Medulla oblongata (tissue), 1 donor: Measurements from ENCODE around the gene RAB28.

ENCODE experiments used
- DNase-seq: peaks from one replicate; pipeline ENCODE4 v3.0.0-alpha.2; 2015; ENCODE audit errors: extremely low spot score

RAB28 gene

DNA sequence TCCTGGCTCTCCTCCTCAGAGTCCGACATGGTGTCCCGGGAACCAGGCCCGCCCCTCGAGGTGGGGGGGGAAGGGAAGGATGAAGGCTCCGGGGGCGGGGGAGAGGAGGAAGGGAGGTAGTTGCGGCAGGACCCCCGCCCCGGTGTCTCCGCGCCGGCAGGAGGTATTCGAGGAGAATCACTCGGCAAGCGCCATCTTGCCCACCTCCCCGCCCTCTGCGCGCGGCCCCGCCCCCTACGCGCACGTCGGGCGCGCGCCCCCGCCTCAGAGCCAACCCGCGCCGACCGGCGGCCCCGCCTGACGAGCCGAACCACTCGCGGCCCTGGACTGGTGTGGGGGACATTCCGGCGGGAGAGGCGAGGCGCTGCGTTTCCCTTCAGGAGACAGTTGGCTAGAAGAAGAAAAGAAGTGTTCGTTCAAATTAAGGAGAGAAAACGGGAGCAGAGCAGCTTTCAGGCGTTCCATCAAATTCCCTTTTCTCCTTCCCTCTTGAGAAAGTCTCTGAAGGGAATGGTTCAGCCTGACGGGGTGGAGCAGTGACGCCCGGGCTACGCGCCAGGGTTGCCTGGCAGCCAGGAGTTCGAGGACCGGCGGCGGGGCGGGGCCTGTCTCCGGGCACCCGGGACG, at the start of gene RAB28:
RAB28 (minus strand) TSS at position 219 of the 627 bp plus-strand sequence.
- peak; percentile 98 for DNase-seq

DNA sequence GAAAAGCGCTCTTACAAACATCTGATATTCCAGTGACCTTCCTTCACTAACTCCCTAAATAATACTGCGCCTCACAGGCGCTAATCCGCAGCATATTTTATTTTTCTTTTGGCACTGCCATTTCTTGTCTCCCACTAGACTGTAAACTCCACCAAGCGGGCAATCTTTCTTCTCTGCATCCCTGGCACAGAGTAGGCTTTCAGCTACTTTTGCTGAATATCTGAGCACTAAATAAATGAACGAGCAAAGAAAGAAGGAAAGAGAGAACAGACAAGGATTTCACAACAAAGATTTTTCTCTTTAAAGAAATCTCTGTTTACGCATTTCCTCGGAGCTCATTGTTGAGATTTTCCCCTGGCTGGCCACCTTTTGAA, 47.5 kb upstream of the RAB28 start:
- DNase-seq, result no peak

DNA sequence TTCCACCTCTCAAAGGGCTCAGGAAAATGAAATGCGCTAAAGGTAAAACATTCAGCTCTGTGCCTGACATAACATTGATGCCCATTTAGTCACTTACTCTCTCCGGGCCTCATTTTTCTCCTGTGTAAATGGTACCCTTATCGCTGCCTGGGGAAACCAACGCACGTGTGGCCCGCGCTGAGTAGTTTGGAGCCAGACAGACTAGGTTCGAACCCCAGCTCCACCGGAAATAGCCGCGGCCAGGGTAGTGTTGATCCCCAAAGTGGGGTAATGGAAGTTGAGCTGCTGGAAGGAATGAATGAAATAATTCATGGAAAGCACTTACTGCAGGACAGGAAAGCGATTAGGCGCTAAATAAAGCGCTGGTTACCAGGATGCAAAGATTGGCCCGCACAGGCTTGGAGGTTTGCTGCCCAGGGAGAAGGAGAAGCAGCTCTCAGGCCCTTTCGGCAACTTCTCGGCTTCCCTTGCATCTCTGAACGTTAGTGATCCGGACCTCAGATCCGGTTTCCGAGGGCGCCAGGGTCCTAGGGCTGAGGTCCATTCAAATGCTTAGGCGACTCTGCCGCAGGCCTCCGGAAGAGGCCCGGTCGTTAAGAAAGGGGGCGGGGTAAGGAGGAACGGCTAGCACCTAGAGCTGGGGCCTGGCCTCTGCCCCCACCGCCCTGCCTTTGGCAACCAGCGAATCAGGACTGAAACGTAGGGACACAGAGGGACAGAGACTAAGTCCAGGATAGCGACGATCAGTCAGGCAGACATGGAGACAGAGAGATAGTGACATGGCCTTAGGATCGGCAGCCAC, 46.9 kb upstream of the RAB28 start:
- DNase-seq, result no peak

DNA sequence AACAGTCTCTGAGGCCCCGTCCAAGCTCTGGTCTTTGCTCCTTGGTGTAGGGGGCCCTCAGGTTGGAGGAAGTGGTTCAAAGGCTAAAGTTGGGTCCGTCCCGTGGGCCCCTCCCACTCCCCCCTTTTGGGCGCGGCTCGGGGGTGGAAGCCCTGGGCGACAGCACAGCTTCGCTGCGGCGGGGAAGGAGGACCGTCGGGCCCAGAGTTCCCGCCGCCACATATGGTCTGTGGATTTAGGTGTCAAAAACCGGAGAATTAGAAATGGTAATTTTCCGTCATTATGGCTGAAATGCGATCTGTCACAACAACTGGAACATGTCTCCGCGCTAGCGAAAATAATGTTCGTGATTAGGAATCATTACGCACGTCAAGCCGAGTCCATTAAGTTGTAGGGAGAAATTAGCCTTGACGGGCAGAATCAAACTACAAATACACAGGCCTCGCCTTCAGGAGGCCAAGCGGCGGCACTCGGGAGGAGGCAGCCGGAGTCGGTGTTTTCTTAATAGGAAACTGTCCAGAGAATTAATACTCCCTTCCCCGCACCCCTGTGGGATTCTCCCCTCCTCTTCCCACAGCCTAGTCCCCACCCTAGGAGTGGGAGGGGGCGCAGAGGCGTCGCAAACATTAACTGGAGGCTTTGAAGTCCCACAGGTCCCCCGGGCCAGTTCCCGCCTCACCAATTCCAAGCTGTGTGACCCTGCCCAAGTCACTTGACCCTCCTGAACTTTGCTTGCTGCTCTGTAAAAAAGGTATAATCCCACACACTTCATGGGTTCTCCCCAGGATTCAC, 45.2 kb upstream of the RAB28 start:
- DNase-seq, result no peak

DNA sequence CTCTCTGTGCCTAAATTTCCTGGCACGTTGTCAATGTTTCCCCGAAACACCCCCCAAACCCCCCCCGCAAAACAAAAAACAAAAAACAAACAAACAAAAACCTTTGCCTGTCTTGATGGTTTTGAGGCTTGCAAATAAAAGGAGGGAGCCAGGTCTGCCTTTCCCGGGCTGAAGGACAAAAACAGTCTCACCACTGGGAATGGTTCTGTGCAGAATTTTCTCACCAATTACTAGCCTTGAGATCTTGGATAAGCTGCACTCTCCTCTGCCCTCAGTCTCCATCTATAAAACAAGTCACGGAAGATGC, 44.6 kb upstream of the RAB28 start:
- no peak for DNase-seq

DNA sequence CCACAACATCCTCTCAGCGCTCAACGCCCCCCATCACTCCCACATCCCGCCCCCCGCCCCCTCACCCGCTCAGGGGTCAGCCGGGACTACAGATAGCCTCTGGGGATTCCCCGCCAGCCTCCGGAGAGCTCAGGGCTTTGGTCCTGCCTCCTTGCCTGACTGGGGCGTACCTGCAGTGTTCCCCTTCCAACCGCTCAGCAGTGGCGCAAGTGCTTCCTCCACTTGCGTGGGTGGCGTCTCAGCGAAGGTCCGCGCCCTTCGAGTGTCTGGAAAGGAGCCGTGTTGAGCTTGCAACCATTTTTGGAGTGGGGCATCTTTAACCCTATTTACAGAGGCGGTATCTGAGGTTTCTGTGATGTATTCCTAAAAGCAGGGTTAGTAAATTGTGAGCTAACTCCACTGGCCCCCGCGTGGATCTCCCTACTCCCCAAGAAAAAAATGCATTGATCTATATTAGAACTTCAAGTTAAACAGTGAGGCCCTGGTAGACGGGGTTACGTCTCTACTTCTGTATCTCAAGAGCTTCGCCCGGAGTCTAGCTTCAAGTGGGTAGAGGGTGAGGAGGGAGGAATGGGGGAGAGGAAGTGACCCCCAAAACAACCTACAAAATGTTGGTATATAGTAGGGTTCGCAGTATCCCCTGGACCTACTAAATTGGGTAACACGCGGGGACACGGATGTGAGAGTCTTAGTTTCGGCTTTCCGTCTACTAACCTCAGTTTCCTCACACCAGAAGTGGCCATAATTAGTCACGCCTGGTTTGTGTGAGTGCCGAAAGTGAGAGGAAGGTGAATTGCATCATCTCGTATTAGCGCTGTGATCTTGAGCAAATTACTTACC, 44.1 kb upstream of the RAB28 start:
- DNase-seq, result no peak

DNA sequence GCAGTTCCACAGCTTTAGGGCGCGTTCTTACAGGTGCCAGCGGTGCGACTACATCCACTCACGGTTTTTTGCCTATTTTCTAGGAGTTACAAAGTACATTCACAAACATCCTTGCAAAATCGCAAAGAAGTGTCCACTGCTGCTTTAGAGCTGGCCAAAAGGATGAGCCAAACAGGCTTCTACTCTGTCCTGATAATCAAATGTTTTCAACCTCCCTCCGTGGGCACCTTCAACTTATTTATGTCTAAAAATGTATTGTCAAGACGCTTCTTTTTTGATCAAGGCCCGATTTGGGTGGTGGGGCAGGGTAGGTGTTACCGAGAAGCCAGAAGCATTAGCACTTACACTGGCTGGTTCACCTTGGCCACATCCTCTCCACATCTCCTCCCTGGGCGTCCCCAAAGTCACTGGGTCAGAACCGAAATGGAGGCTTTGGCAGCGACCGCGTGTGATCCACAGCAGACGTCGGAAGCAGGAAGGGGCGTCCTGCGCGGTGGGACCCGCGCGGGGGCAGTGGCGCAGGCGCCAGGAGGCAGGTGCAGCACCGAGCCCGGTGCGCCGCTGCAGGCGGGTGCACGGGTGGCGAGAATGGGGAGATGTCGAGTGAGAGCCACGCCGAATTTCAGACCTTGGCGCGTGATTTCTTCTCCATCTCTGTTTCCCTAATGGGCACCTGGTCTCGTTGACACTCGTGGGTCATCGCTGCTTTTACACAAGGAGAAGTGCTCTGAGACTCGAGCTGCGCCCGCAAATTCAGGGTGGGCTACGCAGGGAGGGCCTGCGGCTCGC, 43.2 kb upstream of the RAB28 start:
- DNase-seq, result no peak

DNA sequence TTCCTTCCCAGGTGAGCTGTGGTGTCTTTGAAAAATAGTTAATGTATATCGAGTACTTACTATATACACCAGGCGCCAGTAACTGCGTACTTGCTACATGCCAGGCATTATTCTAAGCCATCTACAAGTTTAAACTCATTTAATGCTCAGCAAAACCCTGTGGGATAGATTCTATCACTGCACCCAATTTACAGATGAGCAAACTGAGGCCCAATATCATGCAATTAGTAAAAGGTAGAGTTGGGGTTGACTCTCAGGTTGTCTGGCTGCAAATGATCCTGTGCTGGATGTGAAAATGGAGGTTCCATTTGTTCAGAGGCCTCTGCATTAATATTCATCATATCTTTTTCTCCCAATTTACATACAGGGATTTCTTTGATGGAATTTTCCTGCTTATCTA, 42.5 kb upstream of the RAB28 start:
- no peak for DNase-seq

DNA sequence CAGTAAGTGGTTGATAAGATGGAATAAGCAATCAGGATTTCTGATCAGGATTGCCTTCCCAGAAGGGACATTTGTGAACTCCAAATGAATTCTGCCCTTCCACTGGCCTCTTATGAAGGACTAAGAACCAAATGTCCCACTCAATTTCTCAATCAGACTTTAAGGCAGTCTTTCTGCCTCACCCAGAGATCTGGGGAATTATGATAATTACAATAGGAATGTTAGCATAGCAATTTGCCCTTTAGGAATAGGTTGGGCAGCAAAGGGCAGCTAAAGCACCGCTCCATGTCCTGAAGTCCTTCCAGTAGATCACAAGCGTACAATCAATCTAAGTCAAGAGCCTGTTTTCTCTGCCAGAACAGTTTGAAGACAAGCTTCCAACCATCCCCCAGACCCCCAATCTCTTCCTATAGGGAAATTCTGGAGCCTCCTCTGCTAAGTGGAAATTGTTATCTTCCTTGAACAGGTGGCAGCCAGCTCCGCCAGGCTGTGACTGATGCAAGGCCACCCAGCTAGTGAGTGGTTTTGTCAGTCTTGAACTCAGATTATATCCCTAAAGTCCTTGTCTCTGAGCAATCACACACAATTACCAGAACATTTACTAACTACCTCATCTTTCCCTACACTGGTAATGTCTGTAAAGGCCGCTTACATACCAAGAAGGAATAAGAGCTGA, 41.6 kb upstream of the RAB28 start:
- no peak for DNase-seq

DNA sequence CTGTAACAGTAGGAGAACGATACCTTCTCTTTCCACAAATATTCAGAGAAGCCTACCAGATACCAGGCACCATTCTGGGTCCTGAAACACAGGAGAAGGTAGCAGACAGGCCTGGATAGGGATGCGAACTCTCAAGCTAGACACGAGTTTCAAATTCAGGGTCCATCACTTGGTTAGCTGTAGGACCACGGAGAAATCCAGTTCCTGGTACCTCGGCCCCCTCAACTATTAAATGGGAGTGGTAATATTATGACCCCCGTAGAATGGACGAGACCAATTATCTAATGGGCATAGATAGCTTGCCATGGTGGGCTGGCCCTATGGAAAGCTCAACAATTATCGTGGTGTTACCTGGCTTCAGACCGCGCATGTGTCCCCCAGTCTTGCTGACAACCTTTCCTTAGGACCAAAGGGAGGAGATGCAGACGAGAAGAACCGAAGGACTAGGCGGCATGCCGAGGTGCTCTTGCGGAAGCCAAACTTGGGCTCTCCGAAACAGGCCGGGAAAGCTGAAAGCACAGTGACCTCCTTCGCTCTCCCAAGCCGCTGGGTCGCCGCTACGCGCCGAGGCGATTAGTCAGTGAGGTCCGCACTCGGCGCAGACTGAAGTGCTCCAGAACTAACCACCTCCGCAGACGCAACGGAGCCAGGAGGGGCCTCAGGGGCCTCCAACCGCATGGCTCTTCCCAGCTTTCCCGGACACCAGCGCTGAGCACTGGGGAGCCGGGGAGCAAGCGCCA, 40.5 kb upstream of the RAB28 start:
- DNase-seq, result no peak

DNA sequence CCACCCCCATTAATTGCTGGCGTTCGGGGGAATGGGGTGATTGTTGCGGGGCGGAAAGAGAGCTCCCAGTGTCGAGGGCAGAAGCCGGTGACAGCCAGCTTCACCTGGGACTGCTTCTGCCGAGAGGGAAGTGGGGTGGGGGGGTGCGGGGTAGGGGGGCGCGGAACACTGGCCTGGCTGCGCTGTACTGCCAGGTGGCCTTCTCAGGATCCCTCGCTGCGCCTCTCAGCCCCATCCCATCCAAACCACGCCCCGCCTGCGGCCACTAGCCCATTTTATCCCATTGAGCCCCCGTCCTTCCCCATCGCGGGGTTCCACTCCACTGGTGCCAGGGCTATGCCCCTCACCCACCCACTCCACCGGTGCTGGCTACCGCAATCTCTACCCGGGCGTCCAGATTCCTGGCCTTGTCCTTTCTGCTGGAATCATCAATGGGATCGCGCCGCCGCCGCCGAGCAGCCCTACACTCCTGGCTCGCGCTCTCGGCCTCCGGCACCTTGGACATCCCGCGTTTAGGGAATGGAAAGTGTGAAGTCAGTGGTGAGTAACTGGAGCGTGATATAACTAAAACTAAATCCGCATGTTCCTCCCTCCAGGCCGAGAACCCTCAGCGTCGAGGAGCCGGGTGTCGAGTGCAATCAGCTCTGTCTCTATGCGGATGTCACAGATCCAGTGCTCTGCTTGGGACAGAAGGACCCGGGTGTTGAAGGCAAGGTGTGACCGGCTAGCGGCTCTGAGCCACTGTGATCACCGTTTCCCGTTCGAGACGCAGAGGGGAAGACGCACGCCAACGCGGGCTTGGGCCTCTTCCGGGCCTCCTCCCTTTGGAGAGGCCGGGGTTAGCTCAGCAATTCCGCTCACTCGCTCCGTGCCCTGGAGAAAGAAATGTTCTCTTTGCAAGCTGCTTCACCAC, 39.7 kb upstream of the RAB28 start:
- DNase-seq, result no peak

DNA sequence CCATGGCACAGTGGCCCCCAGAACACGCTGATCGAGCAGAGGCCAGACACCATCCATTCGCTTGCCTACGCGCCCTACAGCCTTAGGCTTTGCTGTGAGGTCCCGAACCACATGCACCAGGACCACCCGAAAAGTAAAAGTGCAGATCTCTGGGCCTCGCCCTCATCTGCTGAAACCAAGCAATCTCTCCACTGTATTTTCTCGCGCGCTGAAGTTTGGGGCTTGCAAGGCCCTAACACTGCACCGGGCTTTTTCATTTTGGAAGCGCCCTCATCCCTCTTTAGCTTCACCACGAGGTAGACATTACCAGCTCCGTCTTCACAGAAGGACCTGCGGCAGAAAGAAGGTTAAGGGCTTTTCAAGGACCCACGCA, 39.0 kb upstream of the RAB28 start:
- no peak for DNase-seq

DNA sequence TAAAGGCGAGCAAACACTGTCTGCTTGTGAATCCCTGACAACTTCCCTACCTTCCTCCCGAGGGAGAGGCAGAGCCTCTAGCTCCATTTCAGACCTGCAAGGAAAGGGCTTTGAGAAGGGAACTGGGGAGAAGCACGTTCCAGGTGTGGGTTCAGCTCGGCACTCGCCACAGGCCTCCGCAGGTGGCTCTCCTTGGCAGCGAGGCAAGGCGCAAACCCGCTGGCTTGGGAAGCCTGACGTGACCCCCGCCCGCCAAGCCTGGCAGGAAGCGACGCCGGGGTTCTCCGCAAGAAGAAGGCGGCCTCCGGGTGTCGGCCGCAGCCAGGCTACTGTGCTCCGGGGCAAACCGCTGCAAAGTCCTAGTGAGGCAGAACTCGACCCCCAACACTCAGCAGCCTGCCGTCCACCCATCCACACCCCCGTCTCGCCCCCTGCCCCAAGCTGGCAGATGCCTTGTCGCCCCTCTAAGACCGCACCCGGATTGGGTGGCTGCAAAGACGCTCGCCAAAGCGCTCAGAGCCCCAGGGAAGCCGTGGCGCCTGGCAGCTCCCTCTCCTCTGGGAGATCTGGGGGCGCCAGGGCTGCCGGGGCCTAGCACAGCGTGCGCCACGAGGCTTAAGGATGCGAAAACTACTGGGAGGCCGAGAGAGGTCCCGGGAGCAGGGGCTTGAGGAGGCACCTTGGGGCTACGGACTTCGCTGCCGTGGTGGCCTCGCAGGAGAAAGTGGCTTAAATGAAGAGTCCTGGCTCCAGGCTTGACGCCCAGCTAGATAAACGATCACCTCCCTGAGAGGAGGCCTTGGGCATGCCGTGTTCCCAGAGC, 38.4 kb upstream of the RAB28 start:
- DNase-seq, result no peak

DNA sequence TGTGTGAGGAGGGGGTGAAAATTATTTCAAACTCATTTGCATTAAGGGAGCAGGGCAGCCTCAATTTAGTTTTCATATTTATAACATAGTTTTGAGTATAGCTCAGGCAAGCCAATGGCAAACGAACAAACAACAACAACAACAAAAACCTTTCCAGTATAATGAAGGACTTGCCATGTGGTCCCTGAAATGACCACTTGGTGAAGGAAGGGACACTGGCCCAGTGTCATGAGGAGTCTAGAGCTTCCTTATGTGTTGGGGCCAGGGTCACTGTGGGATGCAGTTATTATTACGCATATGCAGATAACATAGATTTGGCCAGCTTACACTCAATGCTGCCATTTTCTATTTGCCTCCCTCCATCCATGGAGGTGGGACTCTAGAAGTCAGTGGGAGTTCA, 36.9 kb upstream of the RAB28 start:
- DNase-seq, result no peak

DNA sequence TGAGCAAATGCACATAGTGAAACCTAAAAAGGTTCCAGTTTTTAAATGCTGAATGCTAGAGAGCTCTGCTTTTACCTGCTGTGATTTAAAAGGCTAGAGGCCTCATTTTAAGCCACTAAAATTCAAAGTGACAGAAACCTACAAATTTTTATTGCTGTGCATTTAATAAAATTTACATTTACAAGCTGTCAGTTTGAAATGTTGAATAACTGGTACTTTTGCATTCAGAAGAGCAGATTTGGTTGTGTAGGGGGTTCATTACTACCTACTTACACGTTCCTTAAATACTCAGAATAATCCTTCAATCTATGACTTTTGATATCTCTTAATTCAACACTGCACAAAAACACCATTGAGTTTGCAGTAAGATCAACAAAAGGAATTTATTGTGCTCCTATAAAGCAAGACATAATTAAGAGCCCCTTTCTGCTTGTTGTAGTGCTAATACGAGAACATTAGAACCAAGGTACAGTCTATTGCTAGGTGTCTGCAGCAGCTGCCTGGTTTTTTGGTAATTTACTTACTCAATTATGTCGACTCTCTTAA, 32.2 kb upstream of the RAB28 start:
- no peak for DNase-seq

DNA sequence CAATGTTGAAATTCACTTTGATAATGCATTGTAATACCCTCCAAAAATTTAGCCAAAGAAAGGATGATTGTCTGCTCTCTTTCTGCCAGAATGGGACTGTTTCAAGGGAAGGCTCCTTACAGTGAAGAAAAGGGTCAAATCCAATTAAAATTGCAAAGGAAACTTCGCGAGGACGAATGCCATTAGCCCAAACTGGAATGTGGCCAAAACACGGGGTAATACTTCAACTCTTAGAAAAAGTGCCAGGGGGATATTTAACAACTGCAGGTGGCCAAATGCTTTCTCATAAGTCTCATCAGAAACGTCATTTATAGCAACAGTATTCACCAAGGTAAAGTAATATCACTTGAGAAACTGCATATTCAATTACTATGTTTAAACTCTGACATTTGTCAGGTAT, 31.1 kb upstream of the RAB28 start:
- no peak for DNase-seq

DNA sequence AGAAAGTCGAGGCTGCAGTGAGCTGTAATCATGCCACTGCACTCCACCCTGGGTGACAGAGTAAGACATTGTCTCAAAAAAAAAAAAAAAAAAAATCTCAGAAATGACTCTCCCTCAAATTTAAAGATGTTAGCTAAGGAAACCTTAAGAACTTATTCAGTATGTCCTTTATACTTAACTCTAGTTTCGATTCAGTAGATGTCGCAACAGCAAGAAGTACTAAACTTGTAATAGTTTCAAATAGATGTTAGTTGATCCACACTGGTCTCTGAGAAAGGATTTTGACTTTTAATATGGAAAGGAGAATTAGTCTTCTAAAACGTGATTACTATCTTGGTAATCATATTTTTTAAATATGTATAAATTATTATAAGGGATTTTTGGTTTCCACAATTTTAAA, 30.6 kb upstream of the RAB28 start:
- no peak for DNase-seq

DNA sequence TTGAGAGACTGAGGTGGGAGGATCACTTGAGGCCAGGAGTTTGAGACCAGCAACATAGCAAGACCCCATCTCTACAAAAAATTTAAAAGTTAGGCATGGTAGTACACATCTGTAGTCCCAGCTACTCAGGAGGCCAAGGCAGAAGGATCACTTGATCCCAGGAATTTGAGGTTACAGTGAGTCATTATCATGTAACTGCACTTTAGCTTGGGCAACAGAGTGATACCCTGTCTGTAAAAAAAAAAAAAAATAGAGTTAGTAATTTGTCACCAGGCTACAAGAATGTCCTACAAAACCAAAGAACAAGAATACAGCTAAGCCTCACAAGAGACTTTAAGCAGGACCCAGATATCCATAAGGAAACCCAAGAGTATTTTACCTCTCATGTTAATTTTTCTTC, 27.0 kb upstream of the RAB28 start:
- no peak for DNase-seq
